ENCODE results near the gene SEMA4D. TPM values are rescaled to one million over a fixed set of nuclear protein-coding genes. Genes with fewer than 3 reads are reported as not detected.
"Not testable (repeated sequence)": the region's sequence is repeated elsewhere in the genome, so short reads cannot be mapped to it uniquely, and the experiment has no call there.

SEMA4D gene
- total RNA-seq, 1 experiment from 2014 or later = 0.98 TPM

DNA sequence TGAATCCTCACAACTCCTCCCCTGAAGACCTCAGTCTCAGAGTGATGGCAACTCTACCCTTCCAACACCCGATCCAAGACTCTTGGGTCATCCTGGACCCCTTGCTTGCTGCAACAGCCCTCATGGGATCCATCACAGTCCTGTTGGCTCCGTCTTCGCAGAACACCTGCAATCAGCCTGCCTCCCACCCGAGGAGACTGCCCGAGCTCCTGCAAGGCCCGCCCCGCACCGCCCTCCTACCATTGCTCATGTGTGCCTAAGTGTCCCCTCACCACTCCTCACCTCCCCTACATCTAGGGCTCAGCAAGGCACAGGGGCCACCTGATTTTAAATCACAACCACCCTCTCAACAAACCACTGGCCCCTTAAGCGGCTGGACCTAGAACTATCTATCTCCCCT is 5.3 kb downstream of the SEMA4D start:
- in situ Hi-C loops (cut with HindIII; ENCODE audit: low pct_unique_long_range_greater_than_20kb, low sequenced_read_pairs) = no loop called here

DNA sequence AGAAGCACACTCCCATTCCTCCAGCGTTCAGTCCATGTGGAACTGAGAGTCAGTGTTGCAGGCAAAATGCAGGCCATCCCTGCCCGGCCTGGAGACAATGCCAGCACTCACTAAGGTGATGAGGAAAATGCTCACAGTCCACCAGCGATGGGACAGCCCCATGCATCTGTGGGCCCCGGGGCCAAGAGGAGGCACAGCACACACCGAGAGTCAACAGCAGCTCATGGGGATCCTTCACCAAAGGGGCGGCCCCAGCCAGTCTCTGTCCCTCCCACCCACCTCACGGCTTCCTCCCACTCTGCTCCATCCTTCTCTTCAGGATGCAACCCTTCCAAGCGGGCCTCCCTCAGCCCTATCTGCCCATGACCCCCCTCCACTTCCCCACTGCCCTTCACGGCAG is 6.2 kb downstream of the SEMA4D start:
- DNase-seq (ENCODE audit: low read depth, low spot score) = no peak
- in situ Hi-C loops (cut with HindIII; ENCODE audit: low pct_unique_long_range_greater_than_20kb, low sequenced_read_pairs) = no loop called here

More for the DNA sequence above, 5.3 kb downstream of the SEMA4D start:
- DNase-seq (ENCODE audit: low read depth, low spot score) = no peak

GRCh38 chr9:89489548-89490530 is 8.1 kb downstream of the SEMA4D start:
- in situ Hi-C loops (cut with HindIII; ENCODE audit: low pct_unique_long_range_greater_than_20kb, low sequenced_read_pairs) = no loop called here
- peak; percentile 55 for DNase-seq (ENCODE audit: low read depth, low spot score)

DNA sequence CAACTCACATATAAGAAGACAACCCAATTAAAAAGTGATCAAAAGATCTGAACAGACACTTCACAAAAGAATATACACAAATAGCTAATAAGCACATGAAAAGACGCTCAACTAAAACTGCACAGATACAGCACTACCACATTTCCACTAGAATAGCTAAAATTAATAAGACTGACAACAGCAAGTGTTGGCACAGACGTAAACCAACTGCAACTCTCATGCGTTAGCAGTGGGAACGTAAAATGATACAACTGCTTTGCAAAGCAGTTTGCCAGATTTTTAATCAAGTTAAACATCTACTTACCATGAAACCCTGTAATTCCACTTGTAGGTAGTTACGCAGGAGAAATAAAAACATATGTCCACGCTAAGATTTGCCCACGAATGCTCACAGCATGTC is 9.0 kb downstream of the SEMA4D start:
- in situ Hi-C loops (cut with HindIII; ENCODE audit: low pct_unique_long_range_greater_than_20kb, low sequenced_read_pairs) = no loop called here
- DNase-seq (ENCODE audit: low read depth, low spot score) = no peak

GRCh38 chr9:89488131-89488530 is 9.8 kb downstream of the SEMA4D start:
- in situ Hi-C loops (cut with HindIII; ENCODE audit: low pct_unique_long_range_greater_than_20kb, low sequenced_read_pairs) = no loop called here
- no peak for DNase-seq (ENCODE audit: low read depth, low spot score)

- no peak for DNase-seq (ENCODE audit: low read depth, low spot score)
- in situ Hi-C loops (cut with HindIII; ENCODE audit: low pct_unique_long_range_greater_than_20kb, low sequenced_read_pairs) = no loop called here
Measured at GRCh38 chr9:89486681-89487080, 11.2 kb downstream of the SEMA4D start.

DNA sequence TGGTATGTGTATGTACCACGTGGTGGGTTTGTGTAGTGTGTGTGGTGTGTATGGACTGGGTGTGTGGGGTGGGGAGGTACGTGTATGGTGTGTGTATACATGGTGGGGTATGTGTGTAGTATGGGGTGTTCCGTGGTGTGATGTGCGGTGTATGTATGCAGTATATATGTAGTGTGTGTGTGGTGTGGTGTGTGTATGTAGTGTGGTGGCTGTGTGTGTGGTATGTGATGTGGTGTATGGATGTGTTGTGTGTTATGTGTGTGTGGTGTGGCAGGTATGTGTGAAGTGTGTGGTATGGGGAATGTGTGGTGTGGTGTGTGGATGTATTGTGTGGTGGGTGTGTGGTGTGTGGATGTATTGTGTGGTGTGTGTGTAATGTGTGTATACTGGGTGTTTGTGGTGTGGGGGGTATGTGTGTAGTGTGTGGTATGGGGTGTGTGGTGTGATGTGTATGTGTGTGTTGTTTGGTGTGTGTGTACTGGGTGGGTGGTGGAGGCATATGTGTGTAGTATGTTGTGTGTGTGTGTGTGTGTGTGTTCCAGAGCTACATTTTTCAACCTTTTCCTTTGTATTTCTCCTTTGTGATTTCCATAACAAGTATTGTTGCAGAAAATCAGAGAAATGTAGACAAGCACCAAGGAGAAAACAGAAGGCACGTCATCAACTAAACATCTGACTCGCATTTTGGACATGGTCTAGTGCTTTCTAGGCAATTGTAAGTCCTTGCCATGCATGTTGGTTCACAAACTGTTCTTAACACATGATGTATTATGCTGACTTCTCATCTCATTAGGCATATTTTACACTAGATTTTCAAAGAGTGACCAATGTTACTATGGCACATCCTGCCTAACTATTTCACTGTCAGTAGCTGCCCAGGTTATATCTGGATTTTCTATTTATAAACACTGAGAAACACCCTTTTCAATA is 13.2 kb downstream of the SEMA4D start:
- in situ Hi-C loops (cut with HindIII; ENCODE audit: low pct_unique_long_range_greater_than_20kb, low sequenced_read_pairs) = no loop called here

DNA sequence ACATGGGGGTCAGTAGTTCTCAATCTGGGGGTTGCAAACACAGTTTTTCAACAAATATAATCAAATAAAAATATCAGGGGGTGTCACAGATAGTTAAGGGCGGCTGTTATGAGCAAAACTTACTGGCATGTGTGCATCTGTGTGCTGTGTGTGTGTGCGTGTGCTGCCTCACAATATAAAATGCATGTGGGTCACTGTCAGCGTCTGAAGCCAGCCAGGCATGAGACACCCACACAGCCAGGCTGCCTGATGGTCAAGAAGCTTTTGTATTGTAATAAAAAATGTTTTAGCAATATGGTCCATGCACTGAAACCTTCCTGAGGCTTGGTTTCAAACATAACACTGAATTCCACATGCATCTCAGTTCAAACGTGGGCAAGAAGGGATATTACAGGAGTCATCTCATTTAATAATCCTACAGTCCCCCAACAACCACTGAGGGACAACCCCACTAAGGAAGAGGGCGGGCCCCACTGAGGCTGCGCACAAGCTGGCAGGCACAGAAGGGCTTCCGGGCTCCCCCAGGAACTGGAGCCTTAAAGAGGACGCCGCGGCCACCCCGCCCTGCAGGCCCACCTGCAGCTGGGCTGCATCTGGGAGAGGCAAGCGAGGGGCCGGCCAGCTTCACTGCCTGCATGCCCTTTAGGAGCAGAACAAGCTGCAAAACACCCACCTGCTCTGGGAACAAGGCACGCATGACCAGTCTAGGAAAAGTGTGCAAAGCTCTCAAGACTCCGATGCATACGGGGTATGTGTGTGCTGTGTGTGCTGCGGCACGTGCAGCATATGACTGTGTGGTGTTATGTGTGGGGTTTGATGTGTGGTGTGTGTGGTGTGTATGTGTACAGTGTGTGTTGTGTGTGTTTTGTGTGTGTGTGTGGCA is 14.1 kb downstream of the SEMA4D start:
- in situ Hi-C loops (cut with HindIII; ENCODE audit: low pct_unique_long_range_greater_than_20kb, low sequenced_read_pairs) = no loop called here
- DNase-seq (ENCODE audit: low read depth, low spot score) = no peak

More for the DNA sequence above, 13.2 kb downstream of the SEMA4D start:
- DNase-seq (ENCODE audit: low read depth, low spot score) = no peak

- DNase-seq (ENCODE audit: low read depth, low spot score) = no peak
- in situ Hi-C loops (cut with HindIII; ENCODE audit: low pct_unique_long_range_greater_than_20kb, low sequenced_read_pairs) = no loop called here
Measured at GRCh38 chr9:89482901-89483361, 15.0 kb downstream of the SEMA4D start.

DNA sequence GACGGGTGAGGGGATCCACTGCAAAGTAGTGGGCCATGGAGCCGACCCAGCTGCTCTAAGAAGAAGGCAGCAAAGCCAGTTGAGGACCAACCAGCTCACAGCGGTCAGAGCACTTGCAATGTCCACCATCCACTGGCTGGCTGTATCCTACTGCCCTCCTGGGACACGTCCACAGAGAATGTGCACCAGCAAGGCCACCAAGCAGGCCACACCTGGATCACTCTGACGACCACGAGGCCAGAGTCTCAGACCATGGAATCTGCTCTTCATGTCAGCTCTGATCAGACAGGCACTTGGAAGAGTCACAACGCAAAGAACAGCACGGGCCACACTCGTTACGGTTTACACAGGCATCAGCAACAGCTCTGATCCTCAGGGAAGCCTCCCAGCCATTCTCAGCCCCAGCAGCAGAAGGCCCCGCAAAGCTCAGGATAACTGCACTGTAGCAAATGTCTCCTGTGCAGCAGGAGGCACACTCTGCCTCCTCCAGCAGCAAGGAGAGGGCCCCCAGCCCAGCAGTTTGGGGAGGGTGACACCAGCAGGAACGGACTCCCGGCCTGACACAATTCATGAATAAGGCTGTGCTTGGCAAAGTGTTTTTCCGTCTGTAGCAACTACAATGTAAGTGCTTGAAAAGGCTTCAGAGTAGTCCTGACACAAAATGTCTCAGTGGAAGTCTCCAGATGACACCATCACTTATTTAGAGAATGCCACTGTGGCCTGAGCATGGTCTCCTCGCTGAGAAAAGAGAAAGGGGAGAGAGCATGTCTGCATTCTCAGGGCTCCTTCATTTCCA is 15.7 kb downstream of the SEMA4D start:
- DNase-seq (ENCODE audit: low read depth, low spot score) = no peak
- in situ Hi-C loops (cut with HindIII; ENCODE audit: low pct_unique_long_range_greater_than_20kb, low sequenced_read_pairs) = no loop called here

- in situ Hi-C loops (cut with HindIII; ENCODE audit: low pct_unique_long_range_greater_than_20kb, low sequenced_read_pairs) = no loop called here
Measured at GRCh38 chr9:89481538-89481915, 16.4 kb downstream of the SEMA4D start.

GRCh38 chr9:89480825-89481537 is 16.9 kb downstream of the SEMA4D start:
- in situ Hi-C loops (cut with HindIII; ENCODE audit: low pct_unique_long_range_greater_than_20kb, low sequenced_read_pairs) = no loop called here
- no peak for DNase-seq (ENCODE audit: low read depth, low spot score)

More at GRCh38 chr9:89481538-89481915, 16.4 kb downstream of the SEMA4D start:
- no peak for DNase-seq (ENCODE audit: low read depth, low spot score)

DNA sequence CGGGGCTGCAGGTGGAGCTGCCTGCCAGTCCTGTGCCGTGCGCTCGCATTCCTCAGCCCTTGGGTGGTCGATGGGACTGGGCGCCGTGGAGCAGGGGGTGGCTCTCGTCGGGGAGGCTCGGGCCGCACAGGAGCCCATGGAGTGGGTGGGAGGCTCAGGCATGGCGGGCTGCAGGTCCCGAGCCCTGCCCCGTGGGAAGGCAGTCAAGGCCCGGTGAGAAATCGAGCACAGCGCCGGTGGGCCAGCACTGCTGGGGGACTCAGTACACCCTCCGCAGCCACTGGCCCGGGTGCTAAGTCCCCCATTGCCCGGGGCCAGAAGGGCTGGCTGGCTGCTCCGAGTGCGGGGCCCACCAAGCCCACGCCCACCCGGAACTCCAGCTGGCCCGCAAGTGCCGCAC is 17.5 kb downstream of the SEMA4D start:
- in situ Hi-C loops (cut with HindIII; ENCODE audit: low pct_unique_long_range_greater_than_20kb, low sequenced_read_pairs); DNase-seq (ENCODE audit: low read depth, low spot score): not testable (repeated sequence)

DNA sequence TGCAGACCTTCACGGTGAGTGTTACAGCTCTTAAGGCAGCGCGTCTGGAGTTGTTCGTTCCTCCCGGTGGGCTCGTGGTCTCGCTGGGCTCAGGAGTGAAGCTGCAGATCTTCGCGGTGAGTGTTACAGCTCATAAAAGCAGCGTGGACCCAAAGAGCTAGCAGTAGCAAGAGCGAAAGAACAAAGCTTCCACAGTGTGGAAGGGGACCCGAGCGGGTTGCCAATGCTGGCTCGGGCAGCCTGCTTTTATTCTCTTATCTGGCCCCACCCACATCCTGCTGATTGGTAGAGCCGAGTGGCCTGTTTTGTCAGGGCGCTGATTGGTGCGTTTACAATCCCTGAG is 18.3 kb downstream of the SEMA4D start:
- in situ Hi-C loops (cut with HindIII; ENCODE audit: low pct_unique_long_range_greater_than_20kb, low sequenced_read_pairs); DNase-seq (ENCODE audit: low read depth, low spot score): not testable (repeated sequence)

- no peak for DNase-seq (ENCODE audit: low read depth, low spot score)
- in situ Hi-C loops (cut with HindIII; ENCODE audit: low pct_unique_long_range_greater_than_20kb, low sequenced_read_pairs) = no loop called here
Measured at GRCh38 chr9:89478821-89479668, 18.9 kb downstream of the SEMA4D start.

Data from SK-MEL-5 (cell line).